Activated T-cell treated with anti-CD3 and anti-CD28 coated beads, Interleukin-2, amount 50 U/mL, for 4 hours (primary cell): ENCODE results near the gene RND1. TPM values are rescaled to one million over a fixed set of nuclear protein-coding genes. Genes with fewer than 3 reads are reported as not detected.

Source experiments
- ATAC-seq, 2 donors: fragments of 200-7000 bp; cut with Tn5 transposase; one replicate each; pipeline ENCODE4 v1.10.0; 2021
- DNase-seq: peaks from one replicate; pipeline ENCODE4 v3.0.0-alpha.2; 2020
- H3K27me3 Mint-ChIP-seq: one replicate; pipeline ENCODE4 v1.8.0; 2021; ENCODE audit warnings: low read depth, mixed read lengths
- H3K36me3 Mint-ChIP-seq: one replicate; pipeline ENCODE4 v1.8.0; 2022; ENCODE audit warnings: mixed read lengths; ENCODE audit not compliant: insufficient read depth
- H3K4me1 Mint-ChIP-seq: one replicate; pipeline ENCODE4 v1.8.0; 2021; ENCODE audit warnings: low read depth, mixed read lengths
- H3K4me3 Mint-ChIP-seq: one replicate; pipeline ENCODE4 v1.8.0; 2021; ENCODE audit warnings: mild to moderate bottlenecking, moderate library complexity, mixed read lengths
- H3K9me3 Mint-ChIP-seq: one replicate; pipeline ENCODE4 v1.8.0; 2021; ENCODE audit warnings: mixed read lengths
- total RNA-seq, 3 donors: library from RNA; stranded (reverse); gene quantifications; one replicate each; pipeline ENCODE4 v1.2.1, GENCODE V29; 2021

Gene RND1
- total RNA-seq, 3 donors from 2014 or later, result 1.3 to 2.2 (median 2.0) TPM

GRCh38 chr12:48814262-48815125 lies 51.2 kb downstream of the RND1 start:
- Mint-ChIP-seq H3K9me3 (no peaks in the 10 kb centered on the region), H3K4me3 (peak overlapping the region; percentile 85), H3K4me1 (peaks cover 35% of the 10 kb centered on the region), H3K27me3 (peaks cover 6% of the 10 kb centered on the region), H3K36me3 (no peaks in the 10 kb centered on the region)
- ATAC-seq, result peak; percentile 75 to 79
- peak; percentile 65 for DNase-seq

- DNase-seq (no peak), ATAC-seq (no peak)
- no peaks in the 10 kb centered on the region for H3K36me3 Mint-ChIP-seq
Measured at GRCh38 chr12:48813465-48814261, 52.0 kb downstream of the RND1 start.

GRCh38 chr12:48812389-48812788 lies 53.3 kb downstream of the RND1 start:
- ATAC-seq (no peak), DNase-seq (no peak)
- Mint-ChIP-seq H3K36me3 (no peaks in the 10 kb centered on the region), H3K27me3 (peaks cover 6% of the 10 kb centered on the region), H3K9me3 (no peaks in the 10 kb centered on the region), H3K4me3 (no peak overlapping the region), H3K4me1 (peaks cover 25% of the 10 kb centered on the region)

More at GRCh38 chr12:48813465-48814261, 52.0 kb downstream of the RND1 start:
- Mint-ChIP-seq H3K27me3 (peaks cover 6% of the 10 kb centered on the region), H3K4me3 (peak overlapping the region; percentile 85), H3K4me1 (peaks cover 33% of the 10 kb centered on the region), H3K9me3 (no peaks in the 10 kb centered on the region)

- no peak for ATAC-seq
- no peak overlapping the region for H3K4me3 Mint-ChIP-seq
- peaks cover 18% of the 10 kb centered on the region for H3K4me1 Mint-ChIP-seq
- no peaks in the 10 kb centered on the region for H3K36me3 Mint-ChIP-seq
- H3K9me3 Mint-ChIP-seq, result no peaks in the 10 kb centered on the region
- no peak for DNase-seq
- no peaks in the 10 kb centered on the region for H3K27me3 Mint-ChIP-seq
Measured at GRCh38 chr12:48811437-48812090, 54.1 kb downstream of the RND1 start.

GRCh38 chr12:48810903-48811431 lies 54.7 kb downstream of the RND1 start:
- no peaks in the 10 kb centered on the region for H3K9me3 Mint-ChIP-seq
- peaks cover 13% of the 10 kb centered on the region for H3K4me1 Mint-ChIP-seq
- DNase-seq (no peak), ATAC-seq (no peak)
- H3K27me3 Mint-ChIP-seq, result peaks cover 1% of the 10 kb centered on the region
- H3K36me3 Mint-ChIP-seq, result no peaks in the 10 kb centered on the region
- no peak overlapping the region for H3K4me3 Mint-ChIP-seq

GRCh38 chr12:48807981-48808380 lies 57.7 kb downstream of the RND1 start:
- Mint-ChIP-seq H3K36me3 (no peaks in the 10 kb centered on the region), H3K4me3 (no peak overlapping the region), H3K27me3 (peaks cover 2% of the 10 kb centered on the region), H3K4me1 (peaks cover 7% of the 10 kb centered on the region), H3K9me3 (no peaks in the 10 kb centered on the region)
- DNase-seq (no peak), ATAC-seq (no peak)

Other genes with a start within 250 kb of the RND1 start
- 10 to 100 TPM; 47.9 to 68.1 (median 68.0) TPM for gene KANSL2, start 183.6 kb downstream of the RND1 start, total RNA-seq
- 10 to 100 TPM; 33.7 to 37.7 (median 35.9) TPM for gene CCNT1, start 149.2 kb downstream of the RND1 start, total RNA-seq
- gene ADCY6, start 76.8 kb downstream of the RND1 start, total RNA-seq, result under 1 TPM; 0.22 to 0.53 (median 0.40) TPM
- 1 to 10 TPM; 1.7 to 3.5 (median 2.3) TPM for gene CACNB3, start 47.4 kb downstream of the RND1 start, total RNA-seq
- 100 to 1,000 TPM; 117 to 127 (median 126) TPM for gene DDX23, start 13.7 kb downstream of the RND1 start, total RNA-seq
- 100 to 1,000 TPM; 119 to 171 (median 134) TPM for gene FKBP11, start 59.6 kb upstream of the RND1 start, total RNA-seq
- 100 to 1,000 TPM in 2 of 3 donors, 10 to 100 TPM in 1; 98.6 to 110 (median 109) TPM for gene ARF3, start 91.6 kb upstream of the RND1 start, total RNA-seq
- gene WNT10B, start 105.9 kb upstream of the RND1 start, total RNA-seq, result under 1 TPM; 0.13 to 0.46 (median 0.24) TPM
- not detected for gene WNT1, start 112.5 kb upstream of the RND1 start, total RNA-seq
- 1 to 10 TPM in 2 of 3 donors, under 1 TPM in 1; 0.57 to 1.4 (median 1.2) TPM for gene DDN, start 133.5 kb upstream of the RND1 start, total RNA-seq
- 10 to 100 TPM; 68.1 to 70.6 (median 68.4) TPM for gene PRKAG1, start 152.9 kb upstream of the RND1 start, total RNA-seq
- gene KMT2D, start 194.9 kb upstream of the RND1 start, total RNA-seq, result 100 to 1,000 TPM; 102 to 106 (median 105) TPM
- 1 to 10 TPM; 4.5 to 5.2 (median 4.5) TPM for gene RHEBL1, start 204.1 kb upstream of the RND1 start, total RNA-seq
- under 1 TPM in 1 of 3 donors, not detected in 2; 0.11 TPM for gene DHH, start 228.9 kb upstream of the RND1 start, total RNA-seq
- gene LMBR1L, start 245.0 kb upstream of the RND1 start, total RNA-seq, result 10 to 100 TPM; 27.5 to 35.5 (median 28.8) TPM